ENCODE results near the gene NRG3. TPM values are rescaled to one million over a fixed set of nuclear protein-coding genes. Genes with fewer than 3 reads are reported as not detected.

The NRG3 gene
- total and polyA plus RNA-seq, 2 donors (not counting 1 experiment from before 2014, with no cell fraction given): 0.06 TPM; not detected in 1

GRCh38 chr10:81870472-81870871 is 4.5 kb upstream of the NRG3 start:
- H3K9me3 ChIP-seq (ENCODE audit: control extremely low read depth in 1 of 3, control insufficient read depth in 2 of 3, insufficient read depth in 1 of 3, low read length in 2 of 3): peaks cover 0 to 7% (median 0%) of the 10 kb centered on the region in 3 donors
- H3K79me2 ChIP-seq (ENCODE audit: control insufficient read depth, insufficient read depth, low read length): no peaks in the 10 kb centered on the region
- H3K4me3 ChIP-seq (ENCODE audit: control extremely low read depth in 1 of 5, extremely low read depth in 1 of 5, insufficient read depth in 1 of 5, low read depth in 2 of 5, low read length in 4 of 5): no peak overlapping the region
- H3K4me1 Mint-ChIP-seq: peaks cover 2% of the 10 kb centered on the region
- no peak for DNase-seq
- H3K27me3 ChIP-seq (replicated peaks in 1 of 4; ENCODE audit: control extremely low read depth in 1 of 4, control insufficient read depth in 3 of 4, insufficient read depth in 4 of 4, low read length in 3 of 4): peaks cover 0 to 15% (median 6%) of the 10 kb centered on the region in 4 experiments
- peaks cover 26% of the 10 kb centered on the region for H3K27me3 Mint-ChIP-seq
- TF ChIP-seq EZH2 (IDR thresholded peaks at IDR 0.05; ENCODE audit: borderline replicate concordance, insufficient read depth, low read depth, low read length, poor library complexity, severe bottlenecking) (no peak), CTCF (IDR thresholded peaks at IDR 0.05) (no peak)
- WGBS (ENCODE audit: insufficient coverage): no CpG with 5 or more reads among the region's 4 CpGs
- ChIA-PET POLR2A (no interaction called here), CTCF (no interaction called here)
- no peak overlapping the region for H3K9ac ChIP-seq (ENCODE audit: low read length)
- H2AFZ ChIP-seq (ENCODE audit: insufficient read depth, low read depth, low read length, poor library complexity, severe bottlenecking): no peak overlapping the region
- H3K9me3 Mint-ChIP-seq (ENCODE audit: insufficient read depth): no peaks in the 10 kb centered on the region
- intact Hi-C loops (cut with micrococcal nuclease): no loop called here
- H3K36me3 ChIP-seq (replicated peaks in 1 of 2; ENCODE audit: control extremely low read depth in 1 of 2, control insufficient read depth in 1 of 2, extremely low read depth in 1 of 2, insufficient read depth in 2 of 2, low read length in 1 of 2): no peaks in the 10 kb centered on the region
- peaks cover 0 to 2% of the 10 kb centered on the region in 2 donors for H3K4me1 ChIP-seq (ENCODE audit: control insufficient read depth in 2 of 2, insufficient read depth in 2 of 2, low read length in 2 of 2)
- H3K27ac ChIP-seq (ENCODE audit: low read length in 2 of 2): no peak overlapping the region
- ATAC-seq (ENCODE audit: low read depth): no peak
- H4K20me1 ChIP-seq (ENCODE audit: control insufficient read depth, insufficient read depth, low read length, poor library complexity, severe bottlenecking): no peaks in the 10 kb centered on the region
- no peak overlapping the region for H3K27ac Mint-ChIP-seq
- H3K4me3 Mint-ChIP-seq: no peak overlapping the region
- no peak overlapping the region for H3K4me2 ChIP-seq (replicated peaks; ENCODE audit: low read depth, low read length, poor library complexity, severe bottlenecking)

DNA sequence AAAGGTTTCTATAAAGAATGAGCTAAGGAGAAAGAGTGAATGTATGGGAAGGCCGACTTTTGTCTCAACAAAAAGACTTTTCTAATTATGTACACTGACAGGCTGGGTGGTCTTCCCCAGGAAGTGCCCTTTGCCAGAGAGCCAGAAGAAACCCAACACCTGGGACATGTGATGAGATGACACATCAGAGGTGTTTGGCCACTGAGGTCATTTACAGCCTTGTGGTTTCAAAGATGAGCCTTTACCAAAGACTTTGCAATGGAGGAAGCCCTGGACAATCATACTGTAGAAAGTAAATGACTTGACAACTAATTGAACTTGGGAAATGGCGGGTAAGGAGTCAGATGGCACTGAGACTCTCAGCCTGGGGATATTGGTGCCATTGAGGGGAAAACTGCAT is 3.4 kb upstream of the NRG3 start:
- intact Hi-C loops (cut with micrococcal nuclease): no loop called here
- H3K27me3 ChIP-seq (replicated peaks in 1 of 4; ENCODE audit: control extremely low read depth in 1 of 4, control insufficient read depth in 3 of 4, insufficient read depth in 4 of 4, low read length in 3 of 4): peaks cover 0 to 26% (median 12%) of the 10 kb centered on the region in 4 experiments
- H3K4me1 ChIP-seq (ENCODE audit: control insufficient read depth in 2 of 2, insufficient read depth in 2 of 2, low read length in 2 of 2): peaks cover 10 to 12% of the 10 kb centered on the region in 2 donors
- CTCF ChIA-PET: no interaction called here
- H3K9ac ChIP-seq (ENCODE audit: low read length): no peak overlapping the region
- H2AFZ ChIP-seq (ENCODE audit: insufficient read depth, low read depth, low read length, poor library complexity, severe bottlenecking): no peak overlapping the region
- H3K79me2 ChIP-seq (ENCODE audit: control insufficient read depth, insufficient read depth, low read length): no peaks in the 10 kb centered on the region
- no peaks in the 10 kb centered on the region for H3K36me3 ChIP-seq (replicated peaks in 1 of 2; ENCODE audit: control extremely low read depth in 1 of 2, control insufficient read depth in 1 of 2, extremely low read depth in 1 of 2, insufficient read depth in 2 of 2, low read length in 1 of 2)
- Mint-ChIP-seq H3K27ac (no peak overlapping the region), H3K9me3 (ENCODE audit: insufficient read depth) (no peaks in the 10 kb centered on the region), H3K27me3 (peaks cover 34% of the 10 kb centered on the region), H3K4me1 (peaks cover 7% of the 10 kb centered on the region), H3K4me3 (no peak overlapping the region)
- peaks cover 0 to 12% (median 0%) of the 10 kb centered on the region in 3 donors for H3K9me3 ChIP-seq (ENCODE audit: control extremely low read depth in 1 of 3, control insufficient read depth in 2 of 3, insufficient read depth in 1 of 3, low read length in 2 of 3)
- WGBS (ENCODE audit: insufficient coverage): 50% methylated on average over 1 of the region's 2 CpGs
- H3K4me3 ChIP-seq (ENCODE audit: control extremely low read depth in 1 of 5, extremely low read depth in 1 of 5, insufficient read depth in 1 of 5, low read depth in 2 of 5, low read length in 4 of 5): no peak overlapping the region
- H3K4me2 ChIP-seq (replicated peaks; ENCODE audit: low read depth, low read length, poor library complexity, severe bottlenecking): no peak overlapping the region
- DNase-seq: no peak
- no peaks in the 10 kb centered on the region for H4K20me1 ChIP-seq (ENCODE audit: control insufficient read depth, insufficient read depth, low read length, poor library complexity, severe bottlenecking)
- no peak overlapping the region for H3K27ac ChIP-seq (ENCODE audit: low read length in 2 of 2)
- POLR2A ChIA-PET: no interaction called here
- TF ChIP-seq EZH2 (IDR thresholded peaks at IDR 0.05; ENCODE audit: borderline replicate concordance, insufficient read depth, low read depth, low read length, poor library complexity, severe bottlenecking) (no peak), CTCF (IDR thresholded peaks at IDR 0.05) (no peak)
- ATAC-seq (ENCODE audit: low read depth): no peak
